Measurements from ENCODE around the gene SPATA4. TPM values are rescaled to one million over a fixed set of nuclear protein-coding genes. Genes with fewer than 3 reads are reported as not detected.

Gene SPATA4
- total RNA-seq, 1 experiment from 2014 or later, result not detected

DNA sequence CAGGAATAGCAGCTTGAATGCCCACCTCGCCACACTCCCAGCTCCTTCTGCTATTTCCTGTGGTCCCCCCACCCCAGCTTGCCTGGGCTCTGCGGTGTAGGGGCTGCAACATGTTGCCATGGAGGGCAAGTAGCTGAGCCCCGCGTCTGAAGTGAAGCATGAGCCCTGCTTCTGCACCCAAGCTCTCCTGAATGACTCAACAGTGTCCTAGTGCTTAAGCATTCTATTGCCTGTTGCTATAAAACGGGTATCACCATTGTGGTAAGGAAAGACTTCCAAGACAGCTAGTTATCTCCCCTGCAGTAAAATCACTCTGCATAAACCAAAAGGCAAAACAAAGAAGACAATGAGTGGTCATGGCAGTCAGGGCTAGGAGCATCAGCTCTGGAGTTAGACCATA lies 31.4 kb upstream of the SPATA4 start:
- intact Hi-C loops (cut with micrococcal nuclease; ENCODE audit: unreplicated experiment), result no loop called here
- no peak for TF ChIP-seq TCF7L2 (IDR thresholded peaks at IDR 0.05; ENCODE audit: low read depth, low read length)
- TF ChIP-seq, protein P1, sequence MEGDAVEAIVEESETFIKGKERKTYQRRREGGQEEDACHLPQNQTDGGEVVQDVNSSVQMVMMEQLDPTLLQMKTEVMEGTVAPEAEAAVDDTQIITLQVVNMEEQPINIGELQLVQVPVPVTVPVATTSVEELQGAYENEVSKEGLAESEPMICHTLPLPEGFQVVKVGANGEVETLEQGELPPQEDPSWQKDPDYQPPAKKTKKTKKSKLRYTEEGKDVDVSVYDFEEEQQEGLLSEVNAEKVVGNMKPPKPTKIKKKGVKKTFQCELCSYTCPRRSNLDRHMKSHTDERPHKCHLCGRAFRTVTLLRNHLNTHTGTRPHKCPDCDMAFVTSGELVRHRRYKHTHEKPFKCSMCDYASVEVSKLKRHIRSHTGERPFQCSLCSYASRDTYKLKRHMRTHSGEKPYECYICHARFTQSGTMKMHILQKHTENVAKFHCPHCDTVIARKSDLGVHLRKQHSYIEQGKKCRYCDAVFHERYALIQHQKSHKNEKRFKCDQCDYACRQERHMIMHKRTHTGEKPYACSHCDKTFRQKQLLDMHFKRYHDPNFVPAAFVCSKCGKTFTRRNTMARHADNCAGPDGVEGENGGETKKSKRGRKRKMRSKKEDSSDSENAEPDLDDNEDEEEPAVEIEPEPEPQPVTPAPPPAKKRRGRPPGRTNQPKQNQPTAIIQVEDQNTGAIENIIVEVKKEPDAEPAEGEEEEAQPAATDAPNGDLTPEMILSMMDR (IDR thresholded peaks at IDR 0.05), result no peak
- TF ChIP-seq POLR2AphosphoS5 (IDR thresholded peaks at IDR 0.05; ENCODE audit: low read depth, low read length), result no peak
- TF ChIP-seq, protein P2, sequence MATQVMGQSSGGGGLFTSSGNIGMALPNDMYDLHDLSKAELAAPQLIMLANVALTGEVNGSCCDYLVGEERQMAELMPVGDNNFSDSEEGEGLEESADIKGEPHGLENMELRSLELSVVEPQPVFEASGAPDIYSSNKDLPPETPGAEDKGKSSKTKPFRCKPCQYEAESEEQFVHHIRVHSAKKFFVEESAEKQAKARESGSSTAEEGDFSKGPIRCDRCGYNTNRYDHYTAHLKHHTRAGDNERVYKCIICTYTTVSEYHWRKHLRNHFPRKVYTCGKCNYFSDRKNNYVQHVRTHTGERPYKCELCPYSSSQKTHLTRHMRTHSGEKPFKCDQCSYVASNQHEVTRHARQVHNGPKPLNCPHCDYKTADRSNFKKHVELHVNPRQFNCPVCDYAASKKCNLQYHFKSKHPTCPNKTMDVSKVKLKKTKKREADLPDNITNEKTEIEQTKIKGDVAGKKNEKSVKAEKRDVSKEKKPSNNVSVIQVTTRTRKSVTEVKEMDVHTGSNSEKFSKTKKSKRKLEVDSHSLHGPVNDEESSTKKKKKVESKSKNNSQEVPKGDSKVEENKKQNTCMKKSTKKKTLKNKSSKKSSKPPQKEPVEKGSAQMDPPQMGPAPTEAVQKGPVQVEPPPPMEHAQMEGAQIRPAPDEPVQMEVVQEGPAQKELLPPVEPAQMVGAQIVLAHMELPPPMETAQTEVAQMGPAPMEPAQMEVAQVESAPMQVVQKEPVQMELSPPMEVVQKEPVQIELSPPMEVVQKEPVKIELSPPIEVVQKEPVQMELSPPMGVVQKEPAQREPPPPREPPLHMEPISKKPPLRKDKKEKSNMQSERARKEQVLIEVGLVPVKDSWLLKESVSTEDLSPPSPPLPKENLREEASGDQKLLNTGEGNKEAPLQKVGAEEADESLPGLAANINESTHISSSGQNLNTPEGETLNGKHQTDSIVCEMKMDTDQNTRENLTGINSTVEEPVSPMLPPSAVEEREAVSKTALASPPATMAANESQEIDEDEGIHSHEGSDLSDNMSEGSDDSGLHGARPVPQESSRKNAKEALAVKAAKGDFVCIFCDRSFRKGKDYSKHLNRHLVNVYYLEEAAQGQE (IDR thresholded peaks at IDR 0.05; ENCODE audit: insufficient read depth in 1 of 2, low read depth in 2 of 2, low read length in 1 of 2), result no peak
- no peak for TF ChIP-seq SIN3A (IDR thresholded peaks at IDR 0.05; ENCODE audit: borderline replicate concordance, insufficient read depth, low read depth, low read length)
- no peaks in the 10 kb centered on the region for H3K27me3 ChIP-seq (ENCODE audit: control insufficient read depth, insufficient read depth, low read length)
- DNase-seq (ENCODE audit: low read depth, low spot score) (no peak), ATAC-seq (no peak)
- H3K9me3 ChIP-seq (ENCODE audit: control insufficient read depth, insufficient read depth, low read depth, low read length), result no peaks in the 10 kb centered on the region
- no peaks in the 10 kb centered on the region for H3K36me3 ChIP-seq (ENCODE audit: control insufficient read depth, insufficient read depth, low read length)
- no peaks in the 10 kb centered on the region for H3K4me1 ChIP-seq (ENCODE audit: control insufficient read depth, insufficient read depth, low read length)
- H3K4me3 ChIP-seq (ENCODE audit: low read depth in 2 of 2, low read length in 2 of 2), result no peak overlapping the region
- CTCF ChIA-PET, result no interaction called here
- in situ Hi-C loops (cut with HindIII; ENCODE audit: low pct_unique_long_range_greater_than_20kb, low sequenced_read_pairs), result no loop called here
- no peak overlapping the region for H3K27ac ChIP-seq (ENCODE audit: low read length)
- BruUV-seq (replicated peaks), result no TSS peak
- POLR2A ChIA-PET, result no interaction called here

DNA sequence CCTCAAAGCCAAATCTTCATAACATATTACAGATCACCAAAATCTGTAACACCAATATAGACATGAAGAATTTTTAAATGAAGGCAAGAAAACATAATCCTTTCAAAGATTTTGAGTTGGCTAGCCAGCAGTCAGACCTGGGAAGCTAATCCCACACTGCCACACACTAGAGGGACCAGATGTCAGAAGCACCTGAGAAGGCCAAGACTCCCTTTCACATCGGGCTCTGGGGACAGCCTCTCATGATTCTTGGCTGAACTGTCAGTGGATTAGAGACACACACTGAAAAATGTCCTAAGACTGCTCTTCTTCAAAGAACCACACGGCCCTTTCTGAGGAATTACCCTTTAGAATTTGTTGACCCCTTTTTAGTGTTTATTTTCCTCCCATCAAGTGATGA lies 28.2 kb upstream of the SPATA4 start:
- in situ Hi-C loops (cut with HindIII; ENCODE audit: low pct_unique_long_range_greater_than_20kb, low sequenced_read_pairs), result no loop called here
- H3K36me3 ChIP-seq (ENCODE audit: control insufficient read depth, insufficient read depth, low read length), result no peaks in the 10 kb centered on the region
- ChIA-PET POLR2A (no interaction called here), CTCF (no interaction called here)
- H3K27me3 ChIP-seq (ENCODE audit: control insufficient read depth, insufficient read depth, low read length), result no peaks in the 10 kb centered on the region
- TF ChIP-seq POLR2AphosphoS5 (IDR thresholded peaks at IDR 0.05; ENCODE audit: low read depth, low read length), result no peak
- TF ChIP-seq, protein P2 (IDR thresholded peaks at IDR 0.05; ENCODE audit: insufficient read depth in 1 of 2, low read depth in 2 of 2, low read length in 1 of 2), result no peak
- no peak for TF ChIP-seq TCF7L2 (IDR thresholded peaks at IDR 0.05; ENCODE audit: low read depth, low read length)
- no peak for TF ChIP-seq SIN3A (IDR thresholded peaks at IDR 0.05; ENCODE audit: borderline replicate concordance, insufficient read depth, low read depth, low read length)
- TF ChIP-seq, protein P1 (IDR thresholded peaks at IDR 0.05), result no peak
- DNase-seq (ENCODE audit: low read depth, low spot score) (no peak), ATAC-seq (no peak)
- BruUV-seq (replicated peaks), result no TSS peak
- intact Hi-C loops (cut with micrococcal nuclease; ENCODE audit: unreplicated experiment), result no loop called here
- H3K27ac ChIP-seq (ENCODE audit: low read length), result no peak overlapping the region
- no peaks in the 10 kb centered on the region for H3K4me1 ChIP-seq (ENCODE audit: control insufficient read depth, insufficient read depth, low read length)
- H3K4me3 ChIP-seq (ENCODE audit: low read depth in 2 of 2, low read length in 2 of 2), result no peak overlapping the region
- no peaks in the 10 kb centered on the region for H3K9me3 ChIP-seq (ENCODE audit: control insufficient read depth, insufficient read depth, low read depth, low read length)
